Natural killer cell treated with Interleukin-12 subunit alpha and Interleukin-12 subunit beta and Interleukin-15 and Interleukin-18, amount 100 ng/mL, for 72 hours (primary cell): Measurements from ENCODE around the gene SEC16A. TPM values are rescaled to one million over a fixed set of nuclear protein-coding genes. Genes with fewer than 3 reads are reported as not detected.

Source experiments
- ATAC-seq, 2 donors: fragments of 150-1000 bp; cut with Tn5 transposase in 1 of 2; sonication (Bioruptor Pico), chemical (Tn5 transposase) in 1 of 2; 2 replicates each; pipeline ENCODE4 v1.10.0; 2021
- DNase-seq: peaks from one replicate; pipeline ENCODE4 v3.0.0; 2022; ENCODE audit warnings: low spot score
- H3K27ac Mint-ChIP-seq, 2 donors: 1 replicate in 1 of 2; 2 replicates in 1 of 2; pipeline ENCODE4 v1.8.0; 2022; ENCODE audit warnings: mixed read lengths in 2 of 2, mild to moderate bottlenecking in 1 of 2, moderate library complexity in 1 of 2
- H3K27me3 Mint-ChIP-seq, 2 donors: 1 replicate in 1 of 2; 2 replicates in 1 of 2; pipeline ENCODE4 v1.8.0; 2022; ENCODE audit warnings: mixed read lengths in 2 of 2
- H3K36me3 Mint-ChIP-seq: one replicate; pipeline ENCODE4 v1.8.0; 2022; ENCODE audit warnings: mixed read lengths
- H3K4me1 Mint-ChIP-seq, 2 donors: 1 replicate in 1 of 2; 2 replicates in 1 of 2; pipeline ENCODE4 v1.8.0; 2022; ENCODE audit warnings: low read depth in 2 of 2, mixed read lengths in 2 of 2, mild to moderate bottlenecking in 1 of 2
- H3K4me3 Mint-ChIP-seq: one replicate; pipeline ENCODE4 v1.8.0; 2022; ENCODE audit warnings: mixed read lengths
- H3K9me3 Mint-ChIP-seq: 2 replicates; pipeline ENCODE4 v1.8.0; 2022; ENCODE audit warnings: mixed read lengths
- total RNA-seq, 2 donors: library from RNA; stranded (reverse); gene quantifications; one replicate each; pipeline ENCODE4 v1.2.3, GENCODE V29; 2022

The SEC16A gene
- total RNA-seq, 2 donors from 2014 or later, result 104 to 121 TPM

- ATAC-seq (no peak), DNase-seq (no peak)
- peaks cover 12% of the 10 kb centered on the region for H3K36me3 Mint-ChIP-seq
- peaks cover 4% of the 10 kb centered on the region in 2 donors for H3K4me1 Mint-ChIP-seq
- no peaks in the 10 kb centered on the region for H3K9me3 Mint-ChIP-seq
- H3K27ac Mint-ChIP-seq, result no peak overlapping the region
- no peak overlapping the region for H3K4me3 Mint-ChIP-seq
- no peaks in the 10 kb centered on the region for H3K27me3 Mint-ChIP-seq
Observed at GRCh38 chr9:136393531-136393930, 89.3 kb downstream of the SEC16A start.

- H3K4me1 Mint-ChIP-seq, result peaks cover 0 to 4% of the 10 kb centered on the region in 2 donors
- peak in 1 of 2 donors; percentile 26 for ATAC-seq
Observed at GRCh38 chr9:136392538-136393449, 90.0 kb downstream of the SEC16A start.

GRCh38 chr9:136391737-136392537 is 90.9 kb downstream of the SEC16A start:
- H3K4me3 Mint-ChIP-seq, result no peak overlapping the region
- H3K4me1 Mint-ChIP-seq, result peaks cover 0 to under 1% of the 10 kb centered on the region in 2 donors
- no peaks in the 10 kb centered on the region for H3K9me3 Mint-ChIP-seq
- no peak overlapping the region for H3K27ac Mint-ChIP-seq
- H3K27me3 Mint-ChIP-seq, result no peaks in the 10 kb centered on the region
- peaks cover 12% of the 10 kb centered on the region for H3K36me3 Mint-ChIP-seq
- ATAC-seq (no peak), DNase-seq (no peak)

More at GRCh38 chr9:136392538-136393449, 90.0 kb downstream of the SEC16A start:
- H3K9me3 Mint-ChIP-seq, result no peaks in the 10 kb centered on the region
- no peaks in the 10 kb centered on the region for H3K27me3 Mint-ChIP-seq
- no peak overlapping the region for H3K4me3 Mint-ChIP-seq
- H3K36me3 Mint-ChIP-seq, result peaks cover 12% of the 10 kb centered on the region
- H3K27ac Mint-ChIP-seq, result no peak overlapping the region
- no peak for DNase-seq

Other genes starting within 250 kb of the SEC16A start
- gene QSOX2, start 237.2 kb downstream of the SEC16A start, total RNA-seq, result 10 to 100 TPM; 16.4 to 27.3 TPM
- not detected for gene CCDC187, start 178.9 kb downstream of the SEC16A start, total RNA-seq
- gene GPSM1, start 155.5 kb downstream of the SEC16A start, total RNA-seq, result 1 to 10 TPM; 1.7 to 2.3 TPM
- 10 to 100 TPM; 30.0 to 41.2 TPM for gene DNLZ, start 119.3 kb downstream of the SEC16A start, total RNA-seq
- gene CARD9, start 109.4 kb downstream of the SEC16A start, total RNA-seq, result 1 to 10 TPM; 2.8 to 9.4 TPM
- 10 to 100 TPM; 11.3 to 48.5 TPM for gene SNAPC4, start 82.9 kb downstream of the SEC16A start, total RNA-seq
- 10 to 100 TPM; 24.1 to 86.6 TPM for gene ENTR1, start 72.4 kb downstream of the SEC16A start, total RNA-seq
- 100 to 1,000 TPM in 1 of 2 donors, 10 to 100 TPM in 1; 66.2 to 107 TPM for gene PMPCA, start 72.4 kb downstream of the SEC16A start, total RNA-seq
- 10 to 100 TPM; 10.4 to 18.1 TPM for gene INPP5E, start 43.2 kb downstream of the SEC16A start, total RNA-seq
- gene NOTCH1, start 63.0 kb upstream of the SEC16A start, total RNA-seq, result 10 to 100 TPM; 57.3 to 85.0 TPM
- under 1 TPM; 0.36 to 0.52 TPM for gene EGFL7, start 179.9 kb upstream of the SEC16A start, total RNA-seq
- gene AGPAT2, start 204.4 kb upstream of the SEC16A start, total RNA-seq, result 1 to 10 TPM; 6.1 to 8.9 TPM
- gene DIPK1B, start 229.5 kb upstream of the SEC16A start, total RNA-seq, result not detected